PC-9 (cell line): ENCODE data around the gene KCNK10.

Source experiments
- EZH2 ChIP-seq: fragments of 200-600 bp; sonication (generic); IDR thresholded peaks from 2 replicates; pipeline ENCODE4 v1.8.0; 2017; ENCODE audit warnings: antibody characterized with exemption, low read depth
- TF ChIP-seq, protein P1 (sequence below): fragments of 200-600 bp; sonication (generic); conservative IDR thresholded peaks from 2 replicates; pipeline ENCODE4 v1.6.1; 2017; ENCODE audit warnings: mixed run types, antibody characterized with exemption, mild to moderate bottlenecking, moderate library complexity

DNA sequence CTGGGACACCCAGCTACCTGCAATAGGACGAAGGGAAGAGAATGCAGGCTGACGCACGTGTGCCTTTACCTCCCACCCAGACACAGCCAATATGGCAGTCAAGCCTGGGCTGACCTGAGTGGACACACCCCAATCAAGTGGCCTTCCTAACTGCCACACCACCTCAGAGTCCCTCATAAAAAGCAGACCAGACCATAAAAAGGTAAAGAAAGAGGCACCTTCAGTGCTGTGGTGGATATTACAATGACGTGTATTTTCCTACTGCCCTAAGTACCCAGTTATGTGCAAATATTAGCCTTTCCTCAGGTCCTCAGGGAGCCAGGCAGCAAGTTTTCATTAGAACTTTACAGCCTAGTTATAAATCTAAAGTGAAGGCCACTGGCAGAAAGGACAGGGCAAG is 75.8 kb downstream of the KCNK10 start:
- TF ChIP-seq EZH2: no peak
- TF ChIP-seq, protein P1, sequence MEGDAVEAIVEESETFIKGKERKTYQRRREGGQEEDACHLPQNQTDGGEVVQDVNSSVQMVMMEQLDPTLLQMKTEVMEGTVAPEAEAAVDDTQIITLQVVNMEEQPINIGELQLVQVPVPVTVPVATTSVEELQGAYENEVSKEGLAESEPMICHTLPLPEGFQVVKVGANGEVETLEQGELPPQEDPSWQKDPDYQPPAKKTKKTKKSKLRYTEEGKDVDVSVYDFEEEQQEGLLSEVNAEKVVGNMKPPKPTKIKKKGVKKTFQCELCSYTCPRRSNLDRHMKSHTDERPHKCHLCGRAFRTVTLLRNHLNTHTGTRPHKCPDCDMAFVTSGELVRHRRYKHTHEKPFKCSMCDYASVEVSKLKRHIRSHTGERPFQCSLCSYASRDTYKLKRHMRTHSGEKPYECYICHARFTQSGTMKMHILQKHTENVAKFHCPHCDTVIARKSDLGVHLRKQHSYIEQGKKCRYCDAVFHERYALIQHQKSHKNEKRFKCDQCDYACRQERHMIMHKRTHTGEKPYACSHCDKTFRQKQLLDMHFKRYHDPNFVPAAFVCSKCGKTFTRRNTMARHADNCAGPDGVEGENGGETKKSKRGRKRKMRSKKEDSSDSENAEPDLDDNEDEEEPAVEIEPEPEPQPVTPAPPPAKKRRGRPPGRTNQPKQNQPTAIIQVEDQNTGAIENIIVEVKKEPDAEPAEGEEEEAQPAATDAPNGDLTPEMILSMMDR: no peak
